Measurements from ENCODE around the gene ASB9. TPM values are rescaled to one million over a fixed set of nuclear protein-coding genes. Genes with fewer than 3 reads are reported as not detected.
A peak's percentile ranks its signal among the peaks of the same experiment; 100 is the strongest.
"Not testable (repeated sequence)": the region's sequence is repeated elsewhere in the genome, so short reads cannot be mapped to it uniquely, and the experiment has no call there.

The ASB9 gene
- under 1 TPM; 0.14 to 0.32 TPM for total RNA-seq

- H3K36me3 Mint-ChIP-seq (ENCODE audit: low read depth) = no peaks in the 10 kb centered on the region
- no peaks in the 10 kb centered on the region for H3K9me3 Mint-ChIP-seq (ENCODE audit: low read depth)
- DNase-seq = peak; percentile 19
- no peak within 1 kb of the TSS for H3K4me3 Mint-ChIP-seq
- no peaks in the 10 kb centered on the region for H3K27me3 Mint-ChIP-seq
- peak within 1 kb of the TSS; percentile 60 for H3K27ac Mint-ChIP-seq
- CTCF ChIA-PET = no interaction called here
- intact Hi-C loops (cut with DNase I, micrococcal nuclease) = no loop called here
- ATAC-seq = peak; percentile 63
- POLR2A ChIA-PET = no interaction called here
- H3K4me1 Mint-ChIP-seq = peaks cover 10% of the 10 kb centered on the region
These were observed at the start of gene ASB9 for GRCh38 chrX:15269618-15270521. ASB9 (minus strand) TSS chrX:15270083; CDS start chrX:15269874, 209 bp downstream.

- ChIA-PET POLR2A (interaction anchor here (0.7 kb wide), 1 partner anchor 12 kb away, joined by 4 read pairs; no protein-coding TSS in a partner anchor), CTCF (no interaction called here)
- intact Hi-C loops (cut with DNase I, micrococcal nuclease) = no loop called here
- no peak overlapping the region for H3K4me3 Mint-ChIP-seq
- H3K36me3 Mint-ChIP-seq (ENCODE audit: low read depth) = peaks cover 21% of the 10 kb centered on the region
- H3K4me1 Mint-ChIP-seq = no peaks in the 10 kb centered on the region
- H3K27ac Mint-ChIP-seq = no peak overlapping the region
- H3K9me3 Mint-ChIP-seq (ENCODE audit: low read depth) = no peaks in the 10 kb centered on the region
- no peaks in the 10 kb centered on the region for H3K27me3 Mint-ChIP-seq
- no peak for DNase-seq
- ATAC-seq = no peak
These were observed 49.2 kb upstream of the ASB9 start for GRCh38 chrX:15319075-15319474.

- Mint-ChIP-seq H3K9me3 (ENCODE audit: low read depth) (no peaks in the 10 kb centered on the region), H3K4me1 (no peaks in the 10 kb centered on the region), H3K36me3 (ENCODE audit: low read depth) (peaks cover 6% of the 10 kb centered on the region), H3K4me3 (no peak within 1 kb of the TSS), H3K27ac (no peak within 1 kb of the TSS), H3K27me3 (no peaks in the 10 kb centered on the region)
- ATAC-seq = no peak
- CTCF ChIA-PET = no interaction called here
- DNase-seq = no peak
- intact Hi-C loops (cut with DNase I, micrococcal nuclease) = no loop called here
- POLR2A ChIA-PET = no interaction called here
These were observed 45.6 kb upstream of the ASB9 start, which contains the start of gene ASB11 for GRCh38 chrX:15315509-15315908. ASB11 (minus strand) TSS chrX:15315640; CDS start chrX:15315605, 35 bp downstream.

GRCh38 chrX:15314472-15314871 lies 44.6 kb upstream of the ASB9 start:
- Mint-ChIP-seq H3K4me3 (no peak overlapping the region), H3K27ac (no peak overlapping the region), H3K36me3 (ENCODE audit: low read depth) (peaks cover 2% of the 10 kb centered on the region), H3K27me3 (no peaks in the 10 kb centered on the region), H3K4me1 (no peaks in the 10 kb centered on the region), H3K9me3 (ENCODE audit: low read depth) (no peaks in the 10 kb centered on the region)
- intact Hi-C loops (cut with DNase I, micrococcal nuclease) = no loop called here
- ChIA-PET CTCF (no interaction called here), POLR2A (interaction anchor here (0.6 kb wide), 1 partner anchor 1233 kb away, joined by 3 read pairs; no protein-coding TSS in a partner anchor)
- DNase-seq (no peak), ATAC-seq (no peak)

GRCh38 chrX:15311119-15311518 lies 41.2 kb upstream of the ASB9 start:
- ChIA-PET CTCF (no interaction called here), POLR2A (no interaction called here)
- no peaks in the 10 kb centered on the region for H3K27me3 Mint-ChIP-seq
- no peak overlapping the region for H3K4me3 Mint-ChIP-seq
- no peak for ATAC-seq
- intact Hi-C loops (cut with DNase I, micrococcal nuclease) = no loop called here
- H3K9me3 Mint-ChIP-seq (ENCODE audit: low read depth) = no peaks in the 10 kb centered on the region
- H3K27ac Mint-ChIP-seq = no peak overlapping the region
- no peaks in the 10 kb centered on the region for H3K4me1 Mint-ChIP-seq
- no peak for DNase-seq
- H3K36me3 Mint-ChIP-seq (ENCODE audit: low read depth) = no peaks in the 10 kb centered on the region

GRCh38 chrX:15310117-15310516 lies 40.2 kb upstream of the ASB9 start:
- H3K36me3 Mint-ChIP-seq (ENCODE audit: low read depth) = no peaks in the 10 kb centered on the region
- ATAC-seq (no peak), DNase-seq (no peak)
- H3K4me1 Mint-ChIP-seq = no peaks in the 10 kb centered on the region
- ChIA-PET CTCF (no interaction called here), POLR2A (no interaction called here)
- H3K27ac Mint-ChIP-seq = no peak overlapping the region
- no peaks in the 10 kb centered on the region for H3K27me3 Mint-ChIP-seq
- H3K9me3 Mint-ChIP-seq (ENCODE audit: low read depth) = no peaks in the 10 kb centered on the region
- H3K4me3 Mint-ChIP-seq = no peak overlapping the region
- intact Hi-C loops (cut with DNase I, micrococcal nuclease) = no loop called here

- DNase-seq; H3K27ac Mint-ChIP-seq; H3K4me1 Mint-ChIP-seq; CTCF ChIA-PET; H3K27me3 Mint-ChIP-seq; POLR2A ChIA-PET; intact Hi-C loops (cut with DNase I, micrococcal nuclease); ATAC-seq; H3K9me3 Mint-ChIP-seq (ENCODE audit: low read depth); H3K36me3 Mint-ChIP-seq (ENCODE audit: low read depth); H3K4me3 Mint-ChIP-seq: not testable (repeated sequence)
These were observed 36.0 kb upstream of the ASB9 start for GRCh38 chrX:15305899-15306298.

- peak; percentile 56 for DNase-seq
- CTCF ChIA-PET = interaction anchor here (0.9 kb wide), 1 partner anchor 48 kb away, joined by 3 read pairs; no protein-coding TSS in a partner anchor
These were observed 32.0 kb upstream of the ASB9 start for GRCh38 chrX:15301924-15302323.

GRCh38 chrX:15299941-15300851 lies 30.3 kb upstream of the ASB9 start:
- H3K9me3 Mint-ChIP-seq (ENCODE audit: low read depth) = no peaks in the 10 kb centered on the region
- no peak overlapping the region for H3K4me3 Mint-ChIP-seq
- H3K27me3 Mint-ChIP-seq = peaks cover 1% of the 10 kb centered on the region
- intact Hi-C loops (cut with DNase I, micrococcal nuclease) = loop anchor here (1.0 to 5.0 kb wide), 2 partner anchors 167 to 168 kb away; no protein-coding TSS in a partner anchor
- H3K27ac Mint-ChIP-seq = no peak overlapping the region
- ChIA-PET POLR2A (no interaction called here), CTCF (interaction anchor here (0.6 to 1.5 kb wide), 3 partner anchors 12 to 95 kb away, joined by 3 to 7 read pairs (median 4); no protein-coding TSS in a partner anchor)
- no peak for DNase-seq
- H3K36me3 Mint-ChIP-seq (ENCODE audit: low read depth) = no peaks in the 10 kb centered on the region
- no peak for ATAC-seq
- H3K4me1 Mint-ChIP-seq = peaks cover 2% of the 10 kb centered on the region

More at GRCh38 chrX:15301924-15302323, 32.0 kb upstream of the ASB9 start:
- POLR2A ChIA-PET = no interaction called here
- Mint-ChIP-seq H3K36me3 (ENCODE audit: low read depth) (no peaks in the 10 kb centered on the region), H3K27ac (no peak overlapping the region), H3K4me3 (no peak overlapping the region), H3K4me1 (peaks cover 2% of the 10 kb centered on the region), H3K27me3 (peaks cover 1% of the 10 kb centered on the region), H3K9me3 (ENCODE audit: low read depth) (no peaks in the 10 kb centered on the region)
- intact Hi-C loops (cut with DNase I, micrococcal nuclease) = loop anchor here in 1 of 2 experiments (5.0 kb wide), 1 partner anchor 165 kb away; no protein-coding TSS in a partner anchor
- ATAC-seq = peak; percentile 87

- no peaks in the 10 kb centered on the region for H3K36me3 Mint-ChIP-seq (ENCODE audit: low read depth)
- ChIA-PET CTCF (no interaction called here), POLR2A (no interaction called here)
- H3K4me3 Mint-ChIP-seq = no peak overlapping the region
- ATAC-seq = no peak
- peaks cover 2% of the 10 kb centered on the region for H3K4me1 Mint-ChIP-seq
- no peak overlapping the region for H3K27ac Mint-ChIP-seq
- peaks cover 1% of the 10 kb centered on the region for H3K27me3 Mint-ChIP-seq
- intact Hi-C loops (cut with DNase I, micrococcal nuclease) = no loop called here
- no peak for DNase-seq
- no peaks in the 10 kb centered on the region for H3K9me3 Mint-ChIP-seq (ENCODE audit: low read depth)
These were observed 28.9 kb upstream of the ASB9 start for GRCh38 chrX:15298780-15299179.

- H3K27ac Mint-ChIP-seq = no peak overlapping the region
- intact Hi-C loops (cut with DNase I, micrococcal nuclease) = no loop called here
- H3K4me3 Mint-ChIP-seq = no peak overlapping the region
- peaks cover 1% of the 10 kb centered on the region for H3K27me3 Mint-ChIP-seq
- POLR2A ChIA-PET = no interaction called here
- ATAC-seq (no peak), DNase-seq (no peak)
- peaks cover 2% of the 10 kb centered on the region for H3K4me1 Mint-ChIP-seq
- CTCF ChIA-PET = no interaction called here
- no peaks in the 10 kb centered on the region for H3K9me3 Mint-ChIP-seq (ENCODE audit: low read depth)
- no peaks in the 10 kb centered on the region for H3K36me3 Mint-ChIP-seq (ENCODE audit: low read depth)
These were observed 28.3 kb upstream of the ASB9 start for GRCh38 chrX:15298201-15298600.

All from activated CD4-positive, alpha-beta T cell treated with anti-CD3 and anti-CD28 coated beads for 36 hours (primary cell).